ENCODE measurements around the gene PIGW. TPM values are rescaled to one million over a fixed set of nuclear protein-coding genes. Genes with fewer than 3 reads are reported as not detected.
A peak's percentile ranks its signal among the peaks of the same experiment; 100 is the strongest.

Gene PIGW
- total RNA-seq (11.1 TPM), polyA plus RNA-seq (ENCODE audit: insufficient read depth, low read depth, low replicate concordance) (4.7 TPM)
- long read RNA-seq, donor 1, partial matches to known transcripts: 0 of 4 reads
- long read RNA-seq, donor 1, other reads (novel, unspliced or antisense): 0 of 4 reads
- long read RNA-seq, donor 2, partial matches to known transcripts: 0 of 1 reads
- long read RNA-seq, donor 2, other reads (novel, unspliced or antisense): 0 of 1 reads
- long read RNA-seq, donor 3, partial matches to known transcripts: 0 of 2 reads
- long read RNA-seq, donor 3, other reads (novel, unspliced or antisense): 0 of 2 reads
- long read RNA-seq, donor 4, transcript PIGW-204 (2 exons, 2,312 nt): major isoform, 5 of 8 reads
- long read RNA-seq, donor 4, partial matches to known transcripts: 0 of 8 reads
- long read RNA-seq, donor 4, other reads (novel, unspliced or antisense): 0 of 8 reads
- long read RNA-seq, donor 5, partial matches to known transcripts: 0 of 1 reads
- long read RNA-seq, donor 5, other reads (novel, unspliced or antisense): 0 of 1 reads
- long read RNA-seq, donor 6, partial matches to known transcripts: 0 of 3 reads
- long read RNA-seq, donor 6, other reads (novel, unspliced or antisense): 0 of 3 reads
- long read RNA-seq, donor 7, transcript PIGW-204 (2 exons, 2,312 nt): major isoform, 6 of 10 reads
- long read RNA-seq, donor 7, partial matches to known transcripts: 0 of 10 reads
- long read RNA-seq, donor 7, other reads (novel, unspliced or antisense): 1 of 10 reads
- long read RNA-seq, donor 8, partial matches to known transcripts: 0 of 1 reads
- long read RNA-seq, donor 8, other reads (novel, unspliced or antisense): 0 of 1 reads
- long read RNA-seq, donor 9, partial matches to known transcripts: 0 of 2 reads
- long read RNA-seq, donor 9, other reads (novel, unspliced or antisense): 0 of 2 reads
- long read RNA-seq, donor 10, transcript PIGW-204 (2 exons, 2,312 nt): major isoform, 5 of 6 reads
- long read RNA-seq, donor 10, partial matches to known transcripts: 0 of 6 reads
- long read RNA-seq, donor 10, other reads (novel, unspliced or antisense): 0 of 6 reads

DNA sequence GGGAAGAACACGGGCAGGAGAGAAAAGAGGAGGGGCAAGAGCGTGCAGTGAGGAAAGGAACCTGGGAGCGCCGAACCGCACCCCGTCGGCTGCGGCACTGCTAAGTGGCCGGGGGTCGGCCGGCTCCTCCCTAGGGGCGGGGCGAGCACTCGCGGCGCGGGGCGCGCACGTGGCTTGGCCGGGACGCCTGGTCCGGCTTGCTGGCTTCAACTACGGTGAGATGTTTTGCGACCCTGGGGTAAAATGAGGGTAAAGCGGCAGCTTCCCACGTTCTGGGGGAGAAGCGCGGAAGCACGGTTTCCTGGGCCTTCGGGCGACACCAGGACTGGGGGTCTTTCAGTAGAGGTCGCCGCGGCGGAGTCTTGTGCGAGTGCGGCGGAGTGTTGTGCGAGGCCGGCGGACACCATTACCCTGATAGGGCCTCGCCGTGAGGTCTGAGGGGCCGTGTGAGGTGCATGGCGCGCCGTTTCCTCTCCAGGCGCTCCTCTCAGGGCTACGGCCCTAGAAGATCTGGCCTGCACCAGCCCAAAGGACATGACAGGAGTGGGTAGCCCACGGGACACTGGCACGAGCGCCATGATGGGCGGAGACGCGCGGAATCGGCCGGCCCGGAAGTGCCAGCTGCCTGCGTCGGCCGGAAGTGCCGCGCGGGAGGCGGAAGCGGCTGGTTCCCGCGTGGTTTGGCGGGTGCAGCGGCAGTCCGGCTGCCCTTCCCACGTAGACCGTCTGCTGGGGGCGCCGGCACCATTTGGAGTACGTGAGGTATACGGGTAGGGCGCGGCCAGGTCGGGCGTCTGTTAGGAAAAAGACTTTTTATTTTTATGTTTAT lies at the start of gene PIGW, which contains the start of gene MYO19:
Gene PIGW, plus strand, starts transcription at position 148 of the 829 bp plus-strand sequence. CDS start 2,115 bp downstream, outside the sequence.
Gene MYO19, minus strand, starts transcription at position 29 of the 829 bp plus-strand sequence. CDS start 2,330 bp downstream, outside the sequence.
- Histone ChIP-seq H3K27me3 (ENCODE audit: control insufficient read depth, insufficient read depth, low read length) (no peaks in the 10 kb centered on the region), H3K4me1 (ENCODE audit: control insufficient read depth in 2 of 3, insufficient read depth in 2 of 3, low read depth in 1 of 3, low read length in 3 of 3) (peaks cover 0 to 6% (median 3%) of the 10 kb centered on the region in 3 donors), H3K9ac (ENCODE audit: low read length in 3 of 3) (peak within 1 kb of the TSS; percentile 77 to 93 (median 91)), H3K27ac (ENCODE audit: low read depth in 2 of 2, low read length in 2 of 2) (peak within 1 kb of the TSS; percentile 97 to 98), H3K4me3 (ENCODE audit: low read length in 3 of 3) (peak within 1 kb of the TSS; percentile 86 to 96 (median 89)), H3K9me3 (ENCODE audit: control insufficient read depth in 2 of 3, insufficient read depth in 1 of 3, low read length in 3 of 3) (no peaks in the 10 kb centered on the region), H3K36me3 (ENCODE audit: control insufficient read depth in 2 of 3, insufficient read depth in 3 of 3, low read length in 3 of 3) (peaks cover 0 to 6% (median 5%) of the 10 kb centered on the region in 3 donors)
- DNase-seq (peak; percentile 91 to 96 (median 94)), FAIRE-seq (no peak)
- intact Hi-C loops (cut with DNase I): no loop called here
- no peak for TF ChIP-seq CTCF (IDR thresholded peaks at IDR 0.05; ENCODE audit: borderline replicate concordance, extremely low read depth, insufficient read depth)

- TF ChIP-seq CTCF (IDR thresholded peaks at IDR 0.05; ENCODE audit: borderline replicate concordance, extremely low read depth, insufficient read depth): no peak
- H3K9ac ChIP-seq (ENCODE audit: low read length in 3 of 3): no peak overlapping the region
- peaks cover 6% of the 10 kb centered on the region for H3K27me3 ChIP-seq (ENCODE audit: control insufficient read depth, insufficient read depth, low read length)
- H3K4me3 ChIP-seq (ENCODE audit: low read length in 3 of 3): no peak overlapping the region
- DNase-seq (no peak), FAIRE-seq (no peak)
- no peak overlapping the region for H3K27ac ChIP-seq (ENCODE audit: low read depth in 2 of 2, low read length in 2 of 2)
- H3K36me3 ChIP-seq (ENCODE audit: control insufficient read depth in 2 of 3, insufficient read depth in 3 of 3, low read length in 3 of 3): no peaks in the 10 kb centered on the region
- intact Hi-C loops (cut with DNase I): no loop called here
- peaks cover 0 to 15% (median 8%) of the 10 kb centered on the region in 3 donors for H3K4me1 ChIP-seq (ENCODE audit: control insufficient read depth in 2 of 3, insufficient read depth in 2 of 3, low read depth in 1 of 3, low read length in 3 of 3)
- no peaks in the 10 kb centered on the region for H3K9me3 ChIP-seq (ENCODE audit: control insufficient read depth in 2 of 3, insufficient read depth in 1 of 3, low read length in 3 of 3)
Observed at GRCh38 chr17:36485027-36485426, 49.8 kb upstream of the PIGW start.

DNA sequence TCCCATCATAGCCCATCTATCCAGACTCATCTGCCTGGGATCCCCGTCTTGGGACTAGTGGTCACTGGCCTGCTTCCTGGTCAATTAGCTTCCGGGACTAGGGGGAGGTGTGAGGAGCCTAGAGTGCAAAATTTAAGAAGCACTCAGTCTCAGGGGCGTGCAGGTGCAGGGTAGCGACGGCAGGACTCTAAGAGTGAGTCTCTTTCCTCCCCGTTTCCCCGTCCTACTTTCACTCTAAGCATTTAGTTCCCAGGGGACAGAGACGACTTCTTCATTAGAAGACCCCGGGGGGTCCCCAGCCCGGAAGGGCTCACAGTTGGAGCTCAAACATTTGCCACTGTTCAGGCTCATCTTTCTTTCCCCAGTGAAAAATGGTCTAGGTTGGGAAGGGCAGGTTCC lies 49.0 kb upstream of the PIGW start:
- TF ChIP-seq CTCF (IDR thresholded peaks at IDR 0.05; ENCODE audit: borderline replicate concordance, extremely low read depth, insufficient read depth): no peak
- Histone ChIP-seq H3K27me3 (ENCODE audit: control insufficient read depth, insufficient read depth, low read length) (peaks cover 6% of the 10 kb centered on the region), H3K9ac (ENCODE audit: low read length in 3 of 3) (peak overlapping the region in 2 of 3 donors; percentile 48 to 72), H3K4me1 (ENCODE audit: control insufficient read depth in 2 of 3, insufficient read depth in 2 of 3, low read depth in 1 of 3, low read length in 3 of 3) (peaks cover 0 to 15% (median 8%) of the 10 kb centered on the region in 3 donors), H3K4me3 (ENCODE audit: low read length in 3 of 3) (peak overlapping the region; percentile 79 to 96 (median 90)), H3K27ac (ENCODE audit: low read depth in 2 of 2, low read length in 2 of 2) (no peak overlapping the region), H3K9me3 (ENCODE audit: control insufficient read depth in 2 of 3, insufficient read depth in 1 of 3, low read length in 3 of 3) (no peaks in the 10 kb centered on the region), H3K36me3 (ENCODE audit: control insufficient read depth in 2 of 3, insufficient read depth in 3 of 3, low read length in 3 of 3) (no peaks in the 10 kb centered on the region)
- FAIRE-seq (no peak), DNase-seq (peak in 2 of 5 donors; percentile 1 to 8)
- intact Hi-C loops (cut with DNase I): no loop called here
